ENCODE measurements around the gene DIP2C.
"Not testable (repeated sequence)": the region's sequence is repeated elsewhere in the genome, so short reads cannot be mapped to it uniquely, and the experiment has no call there.

DIP2C gene

DNA sequence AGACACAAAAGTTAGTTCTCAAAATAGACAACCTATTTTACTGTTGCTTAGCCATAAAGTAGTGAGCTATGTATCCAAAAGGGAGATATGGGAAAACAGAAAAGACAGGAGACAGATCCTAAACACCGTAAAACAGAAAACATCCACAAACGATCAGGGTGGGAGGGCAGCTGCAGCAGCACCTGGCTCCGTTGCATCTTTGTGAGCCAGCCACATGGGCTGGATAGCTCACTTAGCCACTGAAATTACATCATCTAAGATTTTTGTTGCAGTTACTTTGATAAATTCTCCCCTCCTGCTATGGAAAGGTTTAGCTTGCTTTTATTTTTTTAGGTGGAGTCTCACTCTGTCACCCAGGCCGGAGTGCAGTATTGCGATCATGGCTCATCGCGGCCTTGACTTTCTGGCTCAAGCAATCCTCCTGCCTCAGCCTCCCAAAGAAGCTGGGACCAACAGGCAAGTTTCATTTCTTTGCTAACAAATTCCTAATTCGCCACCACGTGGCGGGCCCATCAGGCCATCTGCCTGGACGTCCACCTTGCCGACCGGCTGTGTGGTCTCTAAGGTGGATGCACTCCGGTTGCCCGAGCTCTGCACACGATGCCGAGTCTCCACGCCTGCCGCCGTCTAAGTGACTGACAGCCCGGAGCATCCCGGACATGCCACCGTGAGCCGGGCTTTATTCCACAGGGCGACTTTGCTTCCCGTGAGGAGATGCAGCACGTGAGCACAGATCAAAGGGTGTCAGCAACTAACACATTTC is 159.8 kb downstream of the DIP2C start:
- DNase-seq = no peak

DNA sequence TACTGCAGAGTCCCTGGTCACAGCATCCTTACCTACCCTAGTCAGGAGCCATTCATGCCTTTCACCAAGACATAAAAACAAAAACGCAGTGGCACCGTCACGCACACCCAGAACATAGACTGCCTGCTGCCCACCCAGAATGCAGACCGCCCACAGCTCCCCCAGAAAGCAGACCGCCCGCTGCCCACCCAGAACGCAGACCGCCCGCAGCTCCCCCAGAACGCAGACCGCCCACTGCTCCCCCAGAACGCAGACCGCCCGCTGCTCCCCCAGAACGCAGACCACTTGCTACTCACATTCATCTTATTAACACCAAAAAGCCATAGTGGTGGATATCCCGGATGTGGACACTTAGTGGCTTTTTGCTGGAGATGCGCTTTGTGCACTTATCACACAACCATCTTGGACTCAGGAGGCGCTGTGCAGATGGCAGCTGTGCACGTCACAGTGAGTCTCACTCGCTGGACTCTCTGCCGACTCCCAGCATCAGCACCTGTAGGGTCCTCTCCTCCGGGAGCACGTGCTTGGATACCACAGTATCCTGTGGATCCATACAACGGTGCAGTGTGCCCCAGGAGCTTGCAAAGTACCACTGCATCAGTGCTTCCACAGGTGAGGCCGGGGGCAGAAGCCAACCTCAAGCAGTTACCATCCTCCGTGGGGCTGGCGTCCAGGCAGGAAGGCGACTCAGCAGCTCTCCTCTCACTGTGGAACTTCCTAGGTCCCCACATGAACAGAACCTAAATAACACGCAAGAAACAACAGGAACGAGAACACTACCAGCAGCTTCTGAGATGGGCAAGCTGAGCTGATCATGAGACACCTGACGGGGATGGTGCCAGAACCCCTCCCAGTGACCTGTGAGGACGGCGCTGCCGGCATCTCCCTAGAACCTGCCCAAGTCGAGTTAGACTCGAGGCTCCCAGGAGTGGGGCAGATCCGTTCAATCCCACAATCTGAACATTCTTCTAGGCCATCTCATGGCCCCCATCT is 161.0 kb downstream of the DIP2C start:
- DNase-seq = no peak

DNA sequence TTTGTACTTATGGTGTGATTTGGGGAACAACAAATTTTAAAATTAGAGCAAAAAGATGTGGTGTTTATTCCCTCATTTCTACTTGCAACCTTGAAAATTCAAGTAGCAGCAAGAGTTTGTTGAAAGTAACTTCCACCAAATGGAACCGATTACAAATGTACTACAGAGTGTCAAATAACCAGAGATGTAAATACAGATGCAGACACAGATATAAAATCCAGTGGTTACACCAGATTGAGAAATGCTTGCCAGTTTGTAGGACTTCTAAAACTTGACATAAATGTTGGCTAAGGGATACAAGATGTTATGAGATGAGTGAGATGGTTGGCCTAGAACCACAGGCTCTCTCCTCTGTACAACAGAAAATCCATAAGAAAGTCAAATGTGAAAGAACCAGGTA is 162.1 kb downstream of the DIP2C start:
- DNase-seq = no peak

DNA sequence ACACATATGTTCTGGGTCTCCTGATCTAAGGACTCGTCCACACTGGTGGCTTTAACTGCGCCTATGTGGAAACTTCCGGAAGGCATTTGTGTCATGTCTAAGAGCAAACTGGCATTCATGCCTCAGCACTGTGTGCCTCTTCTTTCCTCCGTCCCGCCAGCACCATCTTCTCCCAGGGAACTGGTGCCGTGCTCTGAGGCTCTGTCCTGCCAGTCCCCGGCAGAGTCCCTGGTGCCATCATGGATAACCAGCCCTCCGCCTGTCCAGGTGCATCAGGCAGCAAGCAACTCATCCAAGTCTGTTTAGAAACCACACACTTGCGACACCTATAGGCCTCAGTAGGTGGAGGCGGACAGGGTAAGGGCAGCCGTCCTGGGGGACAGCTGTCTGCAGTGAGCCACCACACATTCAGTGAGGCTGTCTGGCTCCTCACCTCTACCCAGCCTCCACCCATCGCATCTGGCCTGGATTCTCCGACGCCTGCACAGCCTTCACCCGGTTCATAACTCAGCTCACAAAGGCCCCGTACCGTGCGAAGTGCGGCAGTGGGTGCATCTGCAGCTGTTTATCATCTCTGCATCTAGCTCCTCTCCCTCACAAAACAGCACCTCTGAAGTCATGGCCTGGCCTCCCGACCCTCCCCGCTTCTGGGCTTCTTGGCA is 162.7 kb downstream of the DIP2C start:
- no peak for DNase-seq

DNA sequence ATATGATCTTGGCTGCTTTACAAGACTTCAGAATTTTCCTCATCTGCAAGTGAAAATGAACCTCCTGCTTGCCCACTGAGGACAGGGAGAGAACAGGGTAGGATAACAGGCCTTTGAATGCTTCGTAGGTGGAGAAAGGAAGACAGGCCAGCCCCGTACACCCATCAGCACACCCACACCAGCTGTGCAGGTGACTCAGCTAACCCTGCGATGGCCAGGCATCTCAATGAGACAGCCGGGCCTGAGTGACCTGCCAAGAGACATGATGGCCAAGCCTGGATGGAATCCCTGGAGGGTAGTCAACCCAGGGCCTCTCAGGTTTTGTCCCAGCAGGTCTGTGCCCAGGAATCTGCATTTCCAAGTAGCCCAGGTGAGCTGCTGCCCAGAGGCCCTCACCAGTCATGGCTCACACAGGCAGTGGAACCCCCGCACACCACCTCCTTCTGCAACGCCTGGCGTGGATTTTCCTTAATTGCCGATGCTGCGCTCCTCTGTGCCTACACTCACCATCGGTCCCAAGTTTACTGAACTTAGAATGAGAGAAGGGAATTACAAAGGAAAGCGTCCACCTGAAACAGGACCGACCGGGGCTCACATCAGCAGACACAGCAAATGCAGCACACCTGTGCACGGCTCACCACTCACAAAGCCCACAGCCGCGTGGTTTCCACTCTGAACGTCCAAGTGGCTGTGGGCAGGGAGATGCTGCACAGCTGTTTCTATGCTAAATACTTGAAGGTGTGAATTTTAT is 163.7 kb downstream of the DIP2C start:
- no peak for DNase-seq

DNA sequence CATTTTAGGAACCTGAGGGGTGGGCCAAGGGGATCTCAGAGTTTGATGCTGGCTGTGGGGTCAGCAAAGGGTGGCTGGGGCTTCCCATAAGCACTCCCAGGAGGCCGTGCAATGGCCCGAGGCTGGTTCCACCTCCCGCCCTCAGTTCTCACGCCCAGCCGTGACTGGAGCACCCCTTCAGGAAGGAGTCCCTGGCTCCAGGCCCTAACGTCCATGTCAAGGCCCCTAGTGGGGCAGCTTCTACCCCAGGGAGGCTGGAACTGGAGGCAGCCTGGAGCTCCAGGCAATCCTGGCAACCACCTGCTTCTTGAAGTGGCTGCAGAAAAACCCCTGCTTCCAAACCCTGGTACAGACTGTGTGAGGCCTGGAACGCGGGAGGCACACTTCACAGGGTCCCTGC is 165.5 kb downstream of the DIP2C start:
- DNase-seq = no peak

DNA sequence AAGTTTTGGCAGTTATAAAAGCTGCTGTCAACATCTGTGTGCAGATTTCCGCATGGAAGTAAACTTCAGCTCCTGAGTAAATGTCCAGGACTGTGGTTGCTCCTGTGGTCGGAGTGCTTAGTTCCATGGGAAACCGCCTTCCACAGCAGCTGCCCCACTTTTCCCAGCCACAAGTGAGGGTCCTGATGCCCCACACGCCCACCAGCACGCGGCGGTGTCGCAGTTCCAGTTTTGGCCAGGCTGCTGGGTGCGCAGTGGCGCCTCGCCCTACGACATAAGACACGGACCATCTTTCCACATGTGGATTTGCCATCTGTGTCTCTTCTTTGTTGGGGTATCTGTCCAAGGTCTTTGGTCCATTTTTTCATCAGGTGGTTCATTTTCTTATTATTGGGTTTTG is 167.1 kb downstream of the DIP2C start:
- DNase-seq = no peak

DNA sequence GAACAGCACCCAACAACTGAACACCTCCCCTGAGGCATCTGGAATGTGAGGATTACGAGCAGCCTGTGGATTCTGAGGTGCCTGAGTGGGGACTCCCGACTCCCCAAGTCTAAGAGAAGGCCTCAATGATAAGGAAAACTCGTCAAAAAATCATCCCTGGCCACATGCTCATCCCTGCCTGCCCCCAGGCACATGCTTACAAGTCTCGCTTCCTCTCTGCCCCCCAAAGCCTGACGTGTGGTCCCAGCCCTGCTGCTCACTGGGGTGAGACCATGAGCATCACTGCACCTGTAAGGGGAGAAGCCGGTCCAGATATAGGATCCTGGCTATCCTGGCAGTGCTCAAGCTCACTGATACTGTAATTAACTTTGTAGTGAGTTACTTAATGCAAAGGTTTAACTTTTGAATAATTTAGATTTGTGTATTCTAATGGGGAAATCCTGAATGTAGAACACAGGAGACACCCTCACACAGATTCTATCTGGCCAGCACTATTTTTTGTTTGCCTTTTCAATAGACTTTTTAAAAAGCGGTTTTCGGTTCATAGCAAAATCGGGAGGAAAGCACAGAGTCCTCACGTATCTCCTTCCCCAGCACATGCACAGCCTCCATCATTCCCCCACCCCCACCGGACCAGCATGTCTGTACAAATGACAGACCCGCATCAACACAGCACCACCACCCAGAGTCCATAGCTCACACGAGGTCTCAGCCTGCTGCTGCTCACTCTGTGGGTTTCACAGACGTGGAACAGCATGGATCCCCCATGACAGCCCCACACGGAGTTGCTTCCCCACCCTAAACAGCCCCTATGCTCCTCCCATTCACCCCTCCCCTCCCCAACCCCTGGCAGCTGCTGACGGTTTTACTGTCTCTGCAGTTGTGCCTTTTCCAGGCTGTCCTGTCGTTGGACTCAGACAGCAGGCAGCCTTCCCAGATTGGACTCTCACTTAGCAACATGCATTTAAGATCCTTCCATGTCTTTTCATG is 167.9 kb downstream of the DIP2C start:
- DNase-seq = no peak

DNA sequence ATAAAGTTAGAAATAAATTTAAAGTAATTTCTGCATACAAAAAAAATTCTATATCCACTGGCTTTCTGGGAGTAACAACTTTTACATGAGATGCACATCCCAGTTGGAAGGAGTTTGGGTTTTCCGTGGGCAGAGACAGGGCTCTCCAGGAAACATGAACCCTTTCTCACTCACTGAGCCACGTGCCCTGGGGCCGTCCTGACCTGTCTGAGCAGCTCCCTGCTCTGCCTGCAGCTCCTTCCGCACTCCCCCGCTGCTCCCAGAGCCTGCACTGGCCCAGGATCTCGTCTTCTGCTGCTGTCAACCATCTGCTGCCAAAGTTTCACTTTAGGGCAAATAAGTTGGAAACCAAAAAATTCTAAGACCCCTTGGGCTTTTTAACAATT is 169.1 kb downstream of the DIP2C start:
- DNase-seq = no peak

DNA sequence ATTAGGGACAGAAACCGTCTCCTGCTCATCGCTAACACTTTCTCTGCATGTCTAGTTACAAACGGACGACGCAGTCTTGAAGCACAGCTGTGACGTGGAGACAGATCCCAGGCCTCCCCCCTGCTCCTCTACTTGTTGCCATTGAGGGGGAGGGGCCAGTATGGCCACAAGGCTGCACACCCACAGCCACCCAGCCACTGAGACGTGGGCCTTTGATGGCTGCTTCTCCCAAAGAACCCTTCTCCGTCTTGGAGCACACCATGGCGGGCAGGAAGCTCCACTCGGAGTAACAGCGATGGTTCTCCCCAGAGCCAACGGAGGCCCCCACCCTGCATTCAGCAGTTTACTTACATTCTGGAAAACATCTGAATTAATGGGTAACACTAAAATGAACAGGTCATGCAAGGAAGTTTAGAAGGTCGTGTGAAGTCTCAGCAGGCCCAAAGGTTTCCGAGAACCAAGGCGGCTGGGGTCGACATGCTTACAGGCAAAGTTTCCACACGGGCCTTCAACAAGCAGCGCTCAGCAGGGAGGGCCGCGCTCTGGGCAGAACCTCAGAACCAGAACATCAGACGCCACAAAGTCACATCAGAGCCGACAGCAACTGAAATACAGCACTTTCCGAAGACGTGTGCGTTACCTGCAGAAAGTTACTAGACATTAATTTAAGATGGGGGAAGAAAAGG is 169.6 kb downstream of the DIP2C start:
- DNase-seq = no peak

DNA sequence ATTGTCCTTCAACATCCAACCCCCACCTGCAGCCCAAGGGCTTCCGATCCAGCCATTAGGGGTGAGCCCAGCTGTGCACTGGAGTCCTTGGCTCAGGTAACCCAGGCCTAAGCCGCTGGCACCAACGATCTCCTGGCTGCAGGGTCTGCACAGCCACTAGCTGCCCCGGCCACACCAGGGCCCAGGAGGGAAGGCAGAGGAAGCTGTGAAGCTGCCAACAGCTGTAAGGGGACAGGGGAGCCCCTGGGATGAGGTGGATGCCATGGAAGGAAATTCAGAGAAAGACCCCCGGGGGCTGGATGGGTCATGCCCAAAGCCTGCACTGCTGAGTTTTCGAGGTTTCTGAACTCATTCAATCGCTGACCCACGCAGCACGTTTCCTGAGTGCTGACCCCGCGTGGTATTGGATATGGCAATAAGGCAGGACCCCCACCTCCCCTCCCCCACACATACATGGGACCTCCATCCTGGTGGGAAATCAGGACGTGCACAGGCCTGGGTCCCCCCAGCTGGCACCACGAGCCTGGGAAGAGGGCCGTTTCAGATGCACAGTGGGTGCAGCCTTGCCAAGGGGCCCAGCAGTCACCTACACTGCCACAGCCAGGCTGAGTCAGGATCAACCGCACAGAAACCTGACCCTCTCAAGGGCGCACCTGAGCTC is 170.3 kb downstream of the DIP2C start:
- DNase-seq = no peak

DNA sequence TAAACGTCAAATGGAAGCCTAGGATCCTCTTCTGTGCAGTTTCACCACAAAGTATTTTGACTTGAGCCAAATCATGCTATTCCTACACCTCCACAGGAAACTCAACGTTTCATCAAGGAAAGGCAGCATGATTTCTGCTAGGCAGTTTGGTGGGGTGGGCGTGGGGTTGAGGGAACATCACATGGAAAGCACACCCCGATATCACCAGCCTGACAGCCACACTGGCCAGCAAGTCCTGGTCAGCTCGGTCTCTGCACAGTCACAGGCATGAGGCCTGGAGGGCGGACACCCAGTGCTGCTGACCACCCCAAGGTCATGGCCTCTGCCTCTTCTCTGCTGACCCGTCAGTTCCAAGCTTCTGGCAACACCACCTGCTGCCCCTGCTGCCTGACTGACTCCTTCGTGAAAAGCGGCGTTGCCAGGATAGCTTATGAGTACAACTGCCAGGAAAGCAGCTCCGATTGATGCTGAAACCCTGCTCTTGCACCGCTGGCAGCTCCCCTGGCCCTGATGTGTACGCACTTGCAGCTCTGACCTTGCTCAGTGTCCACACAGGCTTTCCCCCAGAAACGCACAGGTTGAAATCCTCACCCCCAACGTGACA is 171.5 kb downstream of the DIP2C start:
- no peak for DNase-seq

DNA sequence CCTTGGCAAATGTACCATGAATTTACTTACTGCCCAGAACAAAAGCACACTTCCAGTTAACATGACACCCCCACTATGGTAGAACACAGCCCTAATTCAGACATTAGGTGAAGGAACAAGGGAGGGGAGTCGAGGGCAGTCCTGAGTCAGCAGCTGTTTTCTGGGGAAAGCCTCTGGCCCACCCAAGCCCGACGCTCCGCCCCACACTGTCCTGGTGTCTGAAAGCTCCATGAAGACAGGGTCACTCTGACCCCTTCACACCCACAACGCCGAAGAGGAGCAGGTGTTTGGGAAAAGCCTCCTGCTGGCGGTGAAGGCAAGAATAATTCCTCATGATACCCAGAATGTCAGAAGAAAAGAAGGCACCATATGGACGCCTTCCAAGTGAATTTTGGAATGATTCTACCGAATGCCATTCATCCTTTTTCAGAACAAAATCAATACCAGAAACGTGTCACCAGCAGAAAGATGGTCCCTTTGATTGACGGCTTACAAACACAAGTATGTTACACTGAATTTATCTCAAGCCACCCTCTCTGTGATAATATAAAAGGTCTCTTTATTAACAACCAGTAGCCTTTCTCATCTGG is 172.1 kb downstream of the DIP2C start:
- DNase-seq = no peak

DNA sequence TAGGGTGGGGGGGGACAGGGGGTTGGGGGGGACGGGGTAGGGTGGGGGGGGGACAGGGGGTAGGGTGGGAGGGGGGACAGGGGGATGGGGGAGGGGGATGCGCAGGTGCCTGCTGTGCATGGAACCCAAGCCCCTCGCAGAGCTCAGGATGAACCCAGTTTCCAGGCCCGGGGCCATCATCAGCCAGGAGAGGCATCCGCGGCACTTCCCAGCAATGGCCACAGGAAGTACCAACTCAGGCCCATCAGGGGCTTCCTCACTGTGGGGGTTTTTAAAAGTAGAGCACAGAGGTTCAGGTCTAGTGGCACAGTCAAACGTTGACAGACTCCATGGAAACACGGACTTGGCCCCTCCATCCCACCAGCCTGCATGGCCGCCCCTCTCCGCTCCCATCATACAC is 172.7 kb downstream of the DIP2C start:
- DNase-seq = no peak

DNA sequence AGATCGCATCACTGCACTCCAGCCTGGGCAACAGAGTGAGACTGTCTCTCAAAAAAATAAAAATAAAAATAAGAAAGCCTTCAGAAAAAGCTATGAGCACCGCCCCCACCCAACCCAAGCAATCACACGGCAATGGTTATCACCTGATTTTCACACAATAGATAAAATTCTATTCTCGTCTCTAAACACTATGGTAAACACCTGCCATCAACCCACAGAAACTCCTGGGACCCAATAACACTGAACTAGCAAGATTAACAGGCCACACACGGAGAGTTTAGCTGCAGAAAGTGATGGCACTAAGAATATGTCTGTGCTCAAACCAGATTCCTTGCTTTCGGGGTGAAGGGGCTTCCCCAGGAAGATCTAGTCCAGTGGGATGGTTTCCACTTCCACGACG is 173.8 kb downstream of the DIP2C start:
- no peak for DNase-seq

DNA sequence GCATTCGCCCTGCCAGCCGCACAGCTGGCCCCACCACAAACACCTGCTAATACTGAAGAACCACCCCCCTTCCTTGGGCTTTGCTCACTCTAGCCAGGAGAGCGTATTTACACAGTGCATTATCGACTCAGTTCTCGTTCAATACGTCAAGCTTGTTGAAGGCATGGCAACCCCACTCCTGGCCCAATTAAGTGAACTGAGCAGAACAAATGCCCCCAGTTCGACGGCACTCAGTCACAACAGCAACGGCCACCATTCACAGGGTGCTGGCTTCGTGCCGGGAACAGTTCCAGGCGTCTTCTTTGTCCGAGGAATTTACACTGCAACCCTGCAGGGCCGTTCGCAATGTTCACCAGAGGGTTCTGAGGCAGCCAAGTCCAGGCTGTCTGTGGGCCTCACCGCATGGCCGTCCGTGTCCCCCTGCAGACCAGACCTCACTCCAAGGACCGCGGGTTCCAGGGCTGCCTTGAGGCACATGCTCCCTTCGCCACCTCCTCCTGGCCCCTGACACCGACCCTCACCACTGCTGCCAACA is 175.3 kb downstream of the DIP2C start:
- no peak for DNase-seq

DNA sequence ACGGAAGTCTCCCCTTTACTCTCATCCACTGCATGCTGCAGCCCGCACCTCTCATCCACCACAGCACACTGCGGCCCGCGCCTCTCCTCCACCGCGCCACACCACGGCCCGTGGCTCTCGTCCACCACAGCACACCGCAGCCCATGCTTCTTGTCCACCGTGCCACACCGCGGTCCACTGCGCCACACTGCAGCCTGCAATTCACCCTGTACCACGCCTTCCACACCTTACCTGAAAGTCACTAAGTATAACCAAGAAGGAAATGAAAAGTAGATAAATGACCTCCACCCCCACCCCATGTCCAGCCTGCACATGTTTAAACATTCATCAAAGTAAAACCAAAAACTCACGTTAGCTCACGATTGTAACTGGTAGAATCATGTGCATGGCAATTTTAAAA is 176.1 kb downstream of the DIP2C start:
- DNase-seq = no peak

DNA sequence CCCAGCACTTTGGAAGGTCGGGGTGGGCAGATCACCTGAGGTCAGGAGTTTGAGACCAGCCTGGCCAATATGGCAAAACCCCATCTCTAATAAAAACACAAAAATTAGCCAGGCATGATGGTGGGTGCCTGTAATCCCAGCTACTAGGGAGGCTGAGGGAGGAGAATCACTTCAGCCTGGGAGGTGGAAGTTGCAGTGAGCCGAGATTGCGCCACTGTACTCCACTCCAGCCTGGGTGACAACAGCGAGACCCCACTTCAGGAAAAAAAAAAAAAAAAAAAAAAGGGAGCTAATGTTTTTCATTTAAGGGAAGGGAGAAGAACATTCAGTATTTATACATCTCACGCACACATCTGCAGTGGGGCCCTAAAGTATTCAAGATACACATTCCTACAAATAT is 176.8 kb downstream of the DIP2C start:
- DNase-seq = not testable (repeated sequence)

DNA sequence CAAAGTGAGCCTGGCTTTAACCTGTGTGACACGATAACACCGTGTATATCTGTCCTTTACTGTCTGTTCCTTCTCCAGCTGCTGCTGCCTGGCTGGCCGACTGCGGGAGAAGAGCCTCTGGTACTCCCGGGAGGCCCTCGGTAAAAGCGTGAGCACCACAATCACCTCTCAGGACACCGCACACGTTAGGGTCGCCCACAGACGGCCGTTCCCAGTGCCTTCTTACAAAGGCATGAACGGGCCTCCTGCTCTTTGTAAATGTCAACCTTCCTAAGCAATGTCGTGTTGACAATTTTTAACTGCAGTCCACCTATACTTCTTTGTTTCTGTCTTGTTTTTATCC is 177.6 kb downstream of the DIP2C start:
- no peak for DNase-seq

All from activated CD4-positive, alpha-beta T cell treated with anti-CD3 and anti-CD28 coated beads, Interleukin-2, Interleukin-6, amounts not matched to agents 100 ng/mL and 50 ng/mL, durations not matched to agents 16 hours and 8 hours (primary cell).